DMS114 treated with DMSO at 0.1 percent for 48 hours (cell line): ENCODE measurements around the gene DCAF6.
"Not testable (repeated sequence)": the region's sequence is repeated elsewhere in the genome, so short reads cannot be mapped to it uniquely, and the experiment has no call there.

ENCODE experiments used
- DNase-seq: peaks from one replicate; lab custom pipeline; 2025; ENCODE audit not compliant: unreplicated experiment; lab: John Stamatoyannopoulos, UW

The DCAF6 gene

GRCh38 chr1:167936068-167936929 is at the start of gene DCAF6:
DCAF6 (plus strand) TSS chr1:167936683; CDS start chr1:167936912, 229 bp downstream.
- DNase-seq: peak; percentile 93

- not testable (repeated sequence) for DNase-seq
These were observed 49.3 kb upstream of the DCAF6 start for GRCh38 chr1:167887187-167887586.

- no peak for DNase-seq
These were observed 46.1 kb upstream of the DCAF6 start for GRCh38 chr1:167890400-167890799.

- DNase-seq: no peak
These were observed 42.7 kb upstream of the DCAF6 start for GRCh38 chr1:167893798-167894197.

- DNase-seq: no peak
These were observed 37.8 kb upstream of the DCAF6 start for GRCh38 chr1:167898578-167899222.

- DNase-seq: no peak
These were observed 37.2 kb upstream of the DCAF6 start for GRCh38 chr1:167899253-167899681.

GRCh38 chr1:167900907-167901306 is 35.6 kb upstream of the DCAF6 start:
- no peak for DNase-seq

GRCh38 chr1:167904652-167905130 is 31.8 kb upstream of the DCAF6 start:
- DNase-seq: no peak

GRCh38 chr1:167905182-167905581 is 31.3 kb upstream of the DCAF6 start:
- DNase-seq: no peak

- DNase-seq: no peak
These were observed 30.8 kb upstream of the DCAF6 start for GRCh38 chr1:167905671-167906070.

- no peak for DNase-seq
These were observed 26.7 kb upstream of the DCAF6 start for GRCh38 chr1:167909691-167910180.

- DNase-seq: no peak
These were observed 26.0 kb upstream of the DCAF6 start for GRCh38 chr1:167910530-167910929.

- DNase-seq: no peak
These were observed 25.1 kb upstream of the DCAF6 start for GRCh38 chr1:167911413-167911812.

- DNase-seq: no peak
These were observed 24.2 kb upstream of the DCAF6 start for GRCh38 chr1:167912294-167912693.

- no peak for DNase-seq
These were observed 22.5 kb upstream of the DCAF6 start, which contains the start of gene ADCY10 for GRCh38 chr1:167913895-167914496. ADCY10 (minus strand) TSS chr1:167914134; CDS start chr1:167905140, 8,994 bp downstream.

- no peak for DNase-seq
These were observed 20.9 kb upstream of the DCAF6 start for GRCh38 chr1:167915569-167915968.

- no peak for DNase-seq
These were observed 19.5 kb upstream of the DCAF6 start for GRCh38 chr1:167916766-167917511.

- no peak for DNase-seq
These were observed 14.5 kb upstream of the DCAF6 start for GRCh38 chr1:167922023-167922422.

GRCh38 chr1:167922611-167923074 is 13.8 kb upstream of the DCAF6 start:
- no peak for DNase-seq

- no peak for DNase-seq
These were observed 13.0 kb upstream of the DCAF6 start for GRCh38 chr1:167923324-167924056.
